Dermis microvascular lymphatic vessel endothelial cell (primary cell): Measurements from ENCODE around the gene HNRNPA2B1. TPM values are rescaled to one million over a fixed set of nuclear protein-coding genes. Genes with fewer than 3 reads are reported as not detected.
"Not testable (repeated sequence)": the region's sequence is repeated elsewhere in the genome, so short reads cannot be mapped to it uniquely, and the experiment has no call there.

Source experiments
- DNase-seq, 2 donors: peaks; one replicate each; pipeline versions ENCODE4 v3.0.0 to v3.0.0-alpha.2; 2010; ENCODE audit warnings: low read depth in 2 of 2
- total RNA-seq: library from RNA; depleted of rRNA; stranded (reverse); fragments of >200 nt; gene quantifications from 2 replicates; pipeline ENCODE4 v1.2.1, GENCODE V29; 2014

HNRNPA2B1 gene
- total RNA-seq, 1 donor from 2014 or later, result 102 TPM

GRCh38 chr7:26166684-26167266 is 33.8 kb downstream of the HNRNPA2B1 start:
- no peak for DNase-seq

- DNase-seq, result peak in 1 of 2 donors; percentile 49
Measured at GRCh38 chr7:26165950-26166683, 34.4 kb downstream of the HNRNPA2B1 start.

GRCh38 chr7:26163804-26164203 is 36.7 kb downstream of the HNRNPA2B1 start:
- DNase-seq, result not testable (repeated sequence)

GRCh38 chr7:26162431-26162830 is 38.1 kb downstream of the HNRNPA2B1 start:
- DNase-seq, result no peak

GRCh38 chr7:26160896-26161295 is 39.6 kb downstream of the HNRNPA2B1 start:
- DNase-seq, result no peak

GRCh38 chr7:26159243-26159642 is 41.3 kb downstream of the HNRNPA2B1 start:
- no peak for DNase-seq

- DNase-seq, result peak; percentile 55 to 70
Measured at GRCh38 chr7:26157520-26158105, 42.9 kb downstream of the HNRNPA2B1 start.

- peak; percentile 90 to 93 for DNase-seq
Measured at GRCh38 chr7:26156451-26157420, 43.8 kb downstream of the HNRNPA2B1 start.

GRCh38 chr7:26155531-26156375 is 44.8 kb downstream of the HNRNPA2B1 start:
- peak in 1 of 2 donors; percentile 52 for DNase-seq

GRCh38 chr7:26153823-26154783 is 46.4 kb downstream of the HNRNPA2B1 start:
- peak in 1 of 2 donors; percentile 83 for DNase-seq

GRCh38 chr7:26153241-26153822 is 47.2 kb downstream of the HNRNPA2B1 start:
- DNase-seq, result no peak

GRCh38 chr7:26152782-26153240 is 47.7 kb downstream of the HNRNPA2B1 start:
- peak in 1 of 2 donors; percentile 22 for DNase-seq

- peak in 1 of 2 donors; percentile 74 for DNase-seq
Measured at GRCh38 chr7:26151953-26152781, 48.4 kb downstream of the HNRNPA2B1 start, which contains the start of gene NFE2L3. TSS of gene NFE2L3 (plus strand) at chr7:26152198. CDS start at chr7:26152499, 301 bp downstream.

- DNase-seq, result no peak
Measured at GRCh38 chr7:26151650-26151952, 48.9 kb downstream of the HNRNPA2B1 start.

GRCh38 chr7:26151096-26151495 is 49.5 kb downstream of the HNRNPA2B1 start:
- no peak for DNase-seq

GRCh38 chr7:26149391-26149977 is 51.1 kb downstream of the HNRNPA2B1 start:
- no peak for DNase-seq

- DNase-seq, result not testable (repeated sequence)
Measured at GRCh38 chr7:26148307-26148700, 52.2 kb downstream of the HNRNPA2B1 start.
